HepG2 (cell line): ENCODE measurements around the gene MAP3K3. TPM values are rescaled to one million over a fixed set of nuclear protein-coding genes. Genes with fewer than 3 reads are reported as not detected.
A peak's percentile ranks its signal among the peaks of the same experiment; 100 is the strongest.

ENCODE experiments used
- ATF1 ChIP-seq: IDR thresholded peaks from 2 replicates; pipeline ENCODE4 v1.6.1; 2016; ENCODE audit warnings: mild to moderate bottlenecking, control low read depth
- CENPX ChIP-seq: sonication (generic); formaldehyde crosslinking; IDR thresholded peaks from 2 replicates; pipeline ENCODE4 v1.9.0; 2021; ENCODE audit warnings: mild to moderate bottlenecking, missing genetic modification reagents, moderate library complexity
- GATAD1 ChIP-seq: IDR thresholded peaks from 2 replicates; pipeline ENCODE4 v1.6.1; 2016; ENCODE audit warnings: missing genetic modification reagents, missing compliant biosample characterization
- NFRKB ChIP-seq: fragments of 450-650 bp; IDR thresholded peaks from 2 replicates; pipeline ENCODE4 v1.6.1; 2017
- NR3C1 ChIP-seq: sonication (generic); formaldehyde crosslinking; IDR thresholded peaks from 2 replicates; pipeline ENCODE4 v1.4.0; 2020; ENCODE audit warnings: missing genetic modification reagents
- RXRA ChIP-seq: sonication (generic); formaldehyde crosslinking; IDR thresholded peaks from 2 replicates; pipeline ENCODE4 v1.5.1; 2020; ENCODE audit warnings: missing genetic modification reagents
- ZFP1 ChIP-seq: IDR thresholded peaks from 2 replicates; pipeline ENCODE4 v1.6.1; 2016
- ZNF20 ChIP-seq: sonication (generic); formaldehyde crosslinking; IDR thresholded peaks from 2 replicates; pipeline ENCODE4 v1.4.0; 2020; ENCODE audit warnings: mild to moderate bottlenecking, moderate library complexity, missing genetic modification reagents
- ZNF350 ChIP-seq: sonication (generic); formaldehyde crosslinking; IDR thresholded peaks from 2 replicates; pipeline ENCODE4 v1.4.0; 2020; ENCODE audit warnings: mild to moderate bottlenecking, low read depth, missing genetic modification reagents, borderline replicate concordance
- ZNF644 ChIP-seq: IDR thresholded peaks from 2 replicates; pipeline ENCODE4 v1.6.1; 2016; ENCODE audit warnings: low read depth
- ZNF775 ChIP-seq: sonication (generic); formaldehyde crosslinking; IDR thresholded peaks from 2 replicates; pipeline ENCODE4 v1.4.0; 2020; ENCODE audit warnings: missing genetic modification reagents, mild to moderate bottlenecking, moderate library complexity, borderline replicate concordance
- ZNF790 ChIP-seq: sonication (generic); formaldehyde crosslinking; IDR thresholded peaks from 2 replicates; pipeline ENCODE4 v1.8.0; 2022; ENCODE audit warnings: missing genetic modification reagents, mild to moderate bottlenecking, borderline replicate concordance
- polyA plus RNA-seq, 8 experiments: library from polyadenylated mRNA; depleted of rRNA in 3 of 8; stranded (reverse) in 7 of 8; unstranded in 1 of 8; fragments of >200 nt; fragmentation: Illumina TruSeq in 4 of 8; extraction: Trizol in 4 of 8; gene quantifications; 2 replicates each; pipeline versions ENCODE4 v1.2.1 to v1.2.3, GENCODE V29; 2011 to 2016; ENCODE audit warnings: low read depth in 4 of 8, missing spikeins in 1 of 8, mixed read lengths in 1 of 8; ENCODE audit not compliant: insufficient read depth in 1 of 8
- total RNA-seq, 5 experiments: library from RNA; depleted of rRNA; stranded (reverse); fragments of >200 nt; fragmentation: Illumina TruSeq; extraction: Trizol; gene quantifications; 2 replicates each; pipeline ENCODE4 v1.2.3, GENCODE V29; 2016; ENCODE audit warnings: low read depth in 1 of 5
- TF ChIP-seq, protein P1 (sequence below): IDR thresholded peaks from 2 replicates; pipeline ENCODE4 v1.4.0; 2020; ENCODE audit warnings: mild to moderate bottlenecking, missing genetic modification reagents
- TF ChIP-seq, protein P2 (sequence below): sonication (generic); formaldehyde crosslinking; IDR thresholded peaks from 2 replicates; pipeline ENCODE4 v1.5.0; 2020; ENCODE audit warnings: missing genetic modification reagents
- TF ChIP-seq, protein P3 (sequence below): sonication (generic); formaldehyde crosslinking; IDR thresholded peaks from 2 replicates; pipeline ENCODE4 v1.4.0; 2020; ENCODE audit warnings: missing genetic modification reagents
- TF ChIP-seq, protein P4 (sequence below): sonication (generic); formaldehyde crosslinking; IDR thresholded peaks from 2 replicates; pipeline ENCODE4 v1.5.0; 2020; ENCODE audit warnings: missing genetic modification reagents
- TF ChIP-seq, protein P5 (sequence below): sonication (generic); formaldehyde crosslinking; IDR thresholded peaks from 2 replicates; pipeline ENCODE4 v1.5.0; 2020; ENCODE audit warnings: mild to moderate bottlenecking, missing genetic modification reagents, borderline replicate concordance

The MAP3K3 gene
- total and polyA plus RNA-seq, 2 of the 13 experiments (the other 11 are each of a cell fraction or from before 2014, with no cell fraction given) = 17.7 to 21.8 TPM

DNA sequence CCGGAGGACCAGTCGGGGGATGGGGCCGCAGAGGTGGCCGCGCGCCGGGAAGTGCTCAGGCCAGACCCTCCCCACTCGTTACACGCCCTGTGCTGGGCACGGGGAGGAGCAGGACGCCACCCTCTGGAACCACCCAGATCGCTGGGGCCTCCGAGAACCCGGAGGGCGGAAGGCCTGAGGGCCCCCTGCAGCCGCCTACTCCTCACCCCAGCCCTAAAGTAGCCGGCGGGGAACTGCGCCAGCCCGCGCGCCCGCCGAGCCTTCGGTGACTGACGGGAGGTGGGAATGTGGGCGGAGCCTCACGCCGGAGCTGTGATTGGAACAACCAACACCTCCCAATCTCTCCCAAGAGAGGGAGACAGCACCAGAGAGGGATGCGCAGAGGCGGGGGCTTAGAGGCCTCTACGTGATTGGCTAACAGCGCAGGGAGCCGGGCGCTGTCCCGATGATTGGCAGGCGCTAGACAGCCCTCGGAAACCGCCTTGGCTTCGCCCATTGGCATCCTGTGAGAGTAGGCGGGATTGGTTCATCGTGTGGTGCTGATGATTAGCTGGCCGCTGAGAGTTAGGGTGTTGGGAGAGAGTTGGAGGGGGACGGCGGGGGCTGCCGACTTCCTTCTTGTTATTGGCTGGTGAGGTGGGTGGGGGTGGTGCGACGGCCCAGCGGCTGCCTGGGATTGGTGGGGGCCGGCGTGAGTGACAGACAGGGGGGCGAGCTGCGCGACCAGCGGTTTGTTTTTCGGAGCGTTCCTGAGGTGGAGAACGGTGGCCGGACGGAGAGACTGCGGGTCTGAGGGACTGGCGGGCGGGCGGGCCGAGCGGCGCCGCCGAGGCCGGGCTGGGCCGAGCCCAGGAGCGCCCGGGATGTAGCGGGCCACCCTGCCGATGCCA, at the start of gene MAP3K3 (continued):
- peak; percentile 50; the same call in 1 of the 2 replicates for TF ChIP-seq GATAD1 (CRISPR knock-in tag)
- no peak for TF ChIP-seq CENPX (CRISPR knock-in tag)
- TF ChIP-seq RXRA (CRISPR knock-in tag) = peak; percentile 18; the same call in 1 of the 2 replicates
- TF ChIP-seq, protein P1, sequence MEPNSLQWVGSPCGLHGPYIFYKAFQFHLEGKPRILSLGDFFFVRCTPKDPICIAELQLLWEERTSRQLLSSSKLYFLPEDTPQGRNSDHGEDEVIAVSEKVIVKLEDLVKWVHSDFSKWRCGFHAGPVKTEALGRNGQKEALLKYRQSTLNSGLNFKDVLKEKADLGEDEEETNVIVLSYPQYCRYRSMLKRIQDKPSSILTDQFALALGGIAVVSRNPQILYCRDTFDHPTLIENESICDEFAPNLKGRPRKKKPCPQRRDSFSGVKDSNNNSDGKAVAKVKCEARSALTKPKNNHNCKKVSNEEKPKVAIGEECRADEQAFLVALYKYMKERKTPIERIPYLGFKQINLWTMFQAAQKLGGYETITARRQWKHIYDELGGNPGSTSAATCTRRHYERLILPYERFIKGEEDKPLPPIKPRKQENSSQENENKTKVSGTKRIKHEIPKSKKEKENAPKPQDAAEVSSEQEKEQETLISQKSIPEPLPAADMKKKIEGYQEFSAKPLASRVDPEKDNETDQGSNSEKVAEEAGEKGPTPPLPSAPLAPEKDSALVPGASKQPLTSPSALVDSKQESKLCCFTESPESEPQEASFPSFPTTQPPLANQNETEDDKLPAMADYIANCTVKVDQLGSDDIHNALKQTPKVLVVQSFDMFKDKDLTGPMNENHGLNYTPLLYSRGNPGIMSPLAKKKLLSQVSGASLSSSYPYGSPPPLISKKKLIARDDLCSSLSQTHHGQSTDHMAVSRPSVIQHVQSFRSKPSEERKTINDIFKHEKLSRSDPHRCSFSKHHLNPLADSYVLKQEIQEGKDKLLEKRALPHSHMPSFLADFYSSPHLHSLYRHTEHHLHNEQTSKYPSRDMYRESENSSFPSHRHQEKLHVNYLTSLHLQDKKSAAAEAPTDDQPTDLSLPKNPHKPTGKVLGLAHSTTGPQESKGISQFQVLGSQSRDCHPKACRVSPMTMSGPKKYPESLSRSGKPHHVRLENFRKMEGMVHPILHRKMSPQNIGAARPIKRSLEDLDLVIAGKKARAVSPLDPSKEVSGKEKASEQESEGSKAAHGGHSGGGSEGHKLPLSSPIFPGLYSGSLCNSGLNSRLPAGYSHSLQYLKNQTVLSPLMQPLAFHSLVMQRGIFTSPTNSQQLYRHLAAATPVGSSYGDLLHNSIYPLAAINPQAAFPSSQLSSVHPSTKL = peak; percentile 55
- no peak for TF ChIP-seq NR3C1 (CRISPR knock-in tag)
- no peak for TF ChIP-seq NFRKB
- TF ChIP-seq, protein P2, sequence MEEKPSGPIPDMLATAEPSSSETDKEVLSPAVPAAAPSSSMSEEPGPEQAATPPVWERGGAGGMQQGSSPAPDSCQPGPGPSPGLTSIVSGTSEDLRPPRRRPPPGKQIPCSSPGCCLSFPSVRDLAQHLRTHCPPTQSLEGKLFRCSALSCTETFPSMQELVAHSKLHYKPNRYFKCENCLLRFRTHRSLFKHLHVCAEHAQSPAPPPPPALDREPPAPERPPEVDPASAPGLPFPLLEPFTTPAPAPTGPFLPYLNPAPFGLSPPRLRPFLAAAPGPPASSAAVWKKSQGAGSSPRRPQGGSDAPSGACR = no peak
- TF ChIP-seq, protein P3, sequence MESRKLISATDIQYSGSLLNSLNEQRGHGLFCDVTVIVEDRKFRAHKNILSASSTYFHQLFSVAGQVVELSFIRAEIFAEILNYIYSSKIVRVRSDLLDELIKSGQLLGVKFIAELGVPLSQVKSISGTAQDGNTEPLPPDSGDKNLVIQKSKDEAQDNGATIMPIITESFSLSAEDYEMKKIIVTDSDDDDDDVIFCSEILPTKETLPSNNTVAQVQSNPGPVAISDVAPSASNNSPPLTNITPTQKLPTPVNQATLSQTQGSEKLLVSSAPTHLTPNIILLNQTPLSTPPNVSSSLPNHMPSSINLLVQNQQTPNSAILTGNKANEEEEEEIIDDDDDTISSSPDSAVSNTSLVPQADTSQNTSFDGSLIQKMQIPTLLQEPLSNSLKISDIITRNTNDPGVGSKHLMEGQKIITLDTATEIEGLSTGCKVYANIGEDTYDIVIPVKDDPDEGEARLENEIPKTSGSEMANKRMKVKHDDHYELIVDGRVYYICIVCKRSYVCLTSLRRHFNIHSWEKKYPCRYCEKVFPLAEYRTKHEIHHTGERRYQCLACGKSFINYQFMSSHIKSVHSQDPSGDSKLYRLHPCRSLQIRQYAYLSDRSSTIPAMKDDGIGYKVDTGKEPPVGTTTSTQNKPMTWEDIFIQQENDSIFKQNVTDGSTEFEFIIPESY (CRISPR knock-in tag) = no peak
- no peak for TF ChIP-seq ZNF790
- 0 out of 2 replicates have a peak, but pooled peaks have one; percentile 47 for TF ChIP-seq ZNF20 (CRISPR knock-in tag)
- TF ChIP-seq ZNF644 = no peak
- peak; percentile 79; the same call in 1 of the 2 replicates for TF ChIP-seq ZFP1 (CRISPR knock-in tag)
- TF ChIP-seq, protein P4, sequence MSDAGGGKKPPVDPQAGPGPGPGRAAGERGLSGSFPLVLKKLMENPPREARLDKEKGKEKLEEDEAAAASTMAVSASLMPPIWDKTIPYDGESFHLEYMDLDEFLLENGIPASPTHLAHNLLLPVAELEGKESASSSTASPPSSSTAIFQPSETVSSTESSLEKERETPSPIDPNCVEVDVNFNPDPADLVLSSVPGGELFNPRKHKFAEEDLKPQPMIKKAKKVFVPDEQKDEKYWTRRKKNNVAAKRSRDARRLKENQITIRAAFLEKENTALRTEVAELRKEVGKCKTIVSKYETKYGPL (CRISPR knock-in tag) = no peak
- TF ChIP-seq, protein P5, sequence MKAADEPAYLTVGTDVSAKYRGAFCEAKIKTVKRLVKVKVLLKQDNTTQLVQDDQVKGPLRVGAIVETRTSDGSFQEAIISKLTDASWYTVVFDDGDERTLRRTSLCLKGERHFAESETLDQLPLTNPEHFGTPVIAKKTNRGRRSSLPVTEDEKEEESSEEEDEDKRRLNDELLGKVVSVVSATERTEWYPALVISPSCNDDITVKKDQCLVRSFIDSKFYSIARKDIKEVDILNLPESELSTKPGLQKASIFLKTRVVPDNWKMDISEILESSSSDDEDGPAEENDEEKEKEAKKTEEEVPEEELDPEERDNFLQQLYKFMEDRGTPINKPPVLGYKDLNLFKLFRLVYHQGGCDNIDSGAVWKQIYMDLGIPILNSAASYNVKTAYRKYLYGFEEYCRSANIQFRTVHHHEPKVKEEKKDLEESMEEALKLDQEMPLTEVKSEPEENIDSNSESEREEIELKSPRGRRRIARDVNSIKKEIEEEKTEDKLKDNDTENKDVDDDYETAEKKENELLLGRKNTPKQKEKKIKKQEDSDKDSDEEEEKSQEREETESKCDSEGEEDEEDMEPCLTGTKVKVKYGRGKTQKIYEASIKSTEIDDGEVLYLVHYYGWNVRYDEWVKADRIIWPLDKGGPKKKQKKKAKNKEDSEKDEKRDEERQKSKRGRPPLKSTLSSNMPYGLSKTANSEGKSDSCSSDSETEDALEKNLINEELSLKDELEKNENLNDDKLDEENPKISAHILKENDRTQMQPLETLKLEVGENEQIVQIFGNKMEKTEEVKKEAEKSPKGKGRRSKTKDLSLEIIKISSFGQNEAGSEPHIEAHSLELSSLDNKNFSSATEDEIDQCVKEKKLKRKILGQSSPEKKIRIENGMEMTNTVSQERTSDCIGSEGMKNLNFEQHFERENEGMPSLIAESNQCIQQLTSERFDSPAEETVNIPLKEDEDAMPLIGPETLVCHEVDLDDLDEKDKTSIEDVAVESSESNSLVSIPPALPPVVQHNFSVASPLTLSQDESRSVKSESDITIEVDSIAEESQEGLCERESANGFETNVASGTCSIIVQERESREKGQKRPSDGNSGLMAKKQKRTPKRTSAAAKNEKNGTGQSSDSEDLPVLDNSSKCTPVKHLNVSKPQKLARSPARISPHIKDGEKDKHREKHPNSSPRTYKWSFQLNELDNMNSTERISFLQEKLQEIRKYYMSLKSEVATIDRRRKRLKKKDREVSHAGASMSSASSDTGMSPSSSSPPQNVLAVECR (CRISPR knock-in tag) = peak; percentile 81; the same call in 1 of the 2 replicates
- peak; percentile 92; the same call in 1 of the 2 replicates for TF ChIP-seq ZNF350 (CRISPR knock-in tag)
- TF ChIP-seq ZNF775 (CRISPR knock-in tag) = no peak
- peak; percentile 85 for TF ChIP-seq ATF1
